Mammary epithelial cell (primary cell): ENCODE results near the gene CCR3.
"Not testable (repeated sequence)": the region's sequence is repeated elsewhere in the genome, so short reads cannot be mapped to it uniquely, and the experiment has no call there.

ENCODE experiments used
- CTCF ChIP-seq, 2 donors: IDR thresholded peaks in 1 of 2; conservative IDR thresholded peaks in 1 of 2; 2 replicates each; pipeline ENCODE4 v1.5.1; 2011 to 2012; ENCODE audit warnings: inconsistent platforms in 2 of 2, low read length in 2 of 2, mild to moderate bottlenecking in 2 of 2, control low read depth in 1 of 2, low read depth in 1 of 2; ENCODE audit not compliant: insufficient read depth in 1 of 2; ENCODE audit errors: extremely low read depth in 1 of 2
- EZH2 ChIP-seq: IDR thresholded peaks from 2 replicates; pipeline ENCODE4 v1.6.1; 2012; ENCODE audit warnings: low read length, inconsistent platforms, borderline replicate concordance

DNA sequence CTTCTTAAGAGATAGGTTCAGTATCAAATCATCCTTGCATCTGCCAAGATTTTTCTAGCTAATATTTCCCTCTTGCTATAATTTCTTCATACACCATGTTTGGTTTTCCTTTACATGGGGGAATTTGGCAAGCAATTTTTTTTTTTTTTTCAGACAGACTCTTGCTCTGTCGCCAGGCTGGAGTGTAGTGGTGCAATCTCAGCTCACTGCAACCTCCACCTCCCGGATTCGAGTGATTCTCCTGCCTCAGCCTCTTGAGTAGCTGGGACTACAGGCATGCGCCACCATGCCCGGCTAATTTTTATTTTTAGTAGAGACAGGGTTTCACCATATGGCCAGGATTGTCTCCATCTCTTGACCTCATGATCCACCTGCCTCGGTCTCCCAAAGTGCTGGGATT lies 34.7 kb upstream of the CCR3 start:
- not testable (repeated sequence) for TF ChIP-seq CTCF (conservative IDR thresholded peaks at IDR 0.05 in 1 of 2, IDR thresholded peaks at IDR 0.05 in 1 of 2; ENCODE audit: extremely low read depth in 1 of 2, insufficient read depth in 1 of 2, low read depth in 1 of 2, low read length in 2 of 2); EZH2
